Measurements from ENCODE around the gene CALHM1. TPM values are rescaled to one million over a fixed set of nuclear protein-coding genes. Genes with fewer than 3 reads are reported as not detected.

CALHM1 gene
- total RNA-seq (2014; rRNA removed; shearing (Covaris generic)), result not detected in 2 replicates
- total RNA-seq (2022), result 0.13 and 0.18 TPM in 2 replicates
- Bru-seq, nascent RNA, result not detected
- BruChase-seq, experiment 1, labeled RNA remaining after a 6-hour chase, result not detected
- BruChase-seq, experiment 2, labeled RNA remaining after a 2-hour chase, result percentile 17 among the genes with signal in this experiment
- long read RNA-seq, result 0 reads

GRCh38 chr10:103458720-103459119, at the start of gene CALHM1:
TSS of gene CALHM1 (minus strand) at chr10:103458900. CDS start at chr10:103458751, 149 bp downstream.
- TF ChIP-seq EZH2phosphoT487 (IDR thresholded peaks at IDR 0.05; ENCODE audit: borderline replicate concordance, low read depth, low read length) (no peak), CTCF (conservative IDR thresholded peaks at IDR 0.05; ENCODE audit: low read length) (no peak)
- H3K4me1 ChIP-seq (ENCODE audit: insufficient read depth, low read length, poor library complexity, severe bottlenecking), result peaks cover 27% of the 10 kb centered on the region
- H4K20me1 ChIP-seq (ENCODE audit: insufficient read depth, low read length), result no peaks in the 10 kb centered on the region
- H3K4me2 ChIP-seq (ENCODE audit: low read length), result peak within 1 kb of the TSS; percentile 26; the same call in 1 of the 2 replicates
- peak within 1 kb of the TSS; percentile 26; the same call in 1 of the 2 replicates for H2AFZ ChIP-seq (ENCODE audit: low read length)
- H3K36me3 ChIP-seq (ENCODE audit: insufficient read depth, low read length), result no peaks in the 10 kb centered on the region
- no TSS peak for BruUV-seq (replicated peaks)
- H3K4me3 ChIP-seq (ENCODE audit: low read depth, low read length, poor library complexity, severe bottlenecking), result no peak within 1 kb of the TSS
- ChIA-PET CTCF (ENCODE audit: unreplicated experiment) (interaction anchor here (0.6 kb wide), 2 partner anchors 131 to 1880 kb away, joined by 6 to 9 read pairs; no protein-coding TSS in a partner anchor), POLR2A (no interaction called here)
- intact Hi-C loops (cut with micrococcal nuclease; ENCODE audit: unreplicated experiment), result no loop called here
- DNase-seq (ENCODE audit: low spot score), result peak; percentile 70
- H3K9me2 ChIP-seq (ENCODE audit: insufficient read depth, low read length), result no peaks in the 10 kb centered on the region
- no peaks in the 10 kb centered on the region for H3K79me2 ChIP-seq (ENCODE audit: insufficient read depth, low read depth, low read length)
- H3K27ac ChIP-seq (ENCODE audit: low read depth, low read length, poor library complexity, severe bottlenecking), result no peak within 1 kb of the TSS
- H3K9me3 ChIP-seq (ENCODE audit: low read length), result no peaks in the 10 kb centered on the region

GRCh38 chr10:103507235-103508191, 48.8 kb upstream of the CALHM1 start:
- H3K4me3 ChIP-seq (ENCODE audit: low read depth, low read length, poor library complexity, severe bottlenecking), result no peak overlapping the region
- H3K4me1 ChIP-seq (ENCODE audit: insufficient read depth, low read length, poor library complexity, severe bottlenecking), result peaks cover 19% of the 10 kb centered on the region
- ChIA-PET CTCF (ENCODE audit: unreplicated experiment) (interaction anchor here (0.7 kb wide), 1 partner anchor 38 kb away, joined by 5 read pairs; no protein-coding TSS in a partner anchor), POLR2A (no interaction called here)
- H2AFZ ChIP-seq (ENCODE audit: low read length), result no peak overlapping the region
- peak overlapping the region; percentile 4 for H3K27ac ChIP-seq (ENCODE audit: low read depth, low read length, poor library complexity, severe bottlenecking)
- TF ChIP-seq EZH2phosphoT487 (IDR thresholded peaks at IDR 0.05; ENCODE audit: borderline replicate concordance, low read depth, low read length) (no peak), CTCF (conservative IDR thresholded peaks at IDR 0.05; ENCODE audit: low read length) (peak; percentile 57; the same call in 1 of the 2 replicates)
- H4K20me1 ChIP-seq (ENCODE audit: insufficient read depth, low read length), result no peaks in the 10 kb centered on the region
- H3K36me3 ChIP-seq (ENCODE audit: insufficient read depth, low read length), result no peaks in the 10 kb centered on the region
- DNase-seq (ENCODE audit: low spot score), result peak; percentile 85
- H3K79me2 ChIP-seq (ENCODE audit: insufficient read depth, low read depth, low read length), result no peaks in the 10 kb centered on the region
- intact Hi-C loops (cut with micrococcal nuclease; ENCODE audit: unreplicated experiment), result loop anchor here (1.0 to 5.0 kb wide), 2 partner anchors 35 to 85 kb away; no protein-coding TSS in a partner anchor
- no peaks in the 10 kb centered on the region for H3K9me2 ChIP-seq (ENCODE audit: insufficient read depth, low read length)
- peak overlapping the region; percentile 40 for H3K4me2 ChIP-seq (ENCODE audit: low read length)
- no peaks in the 10 kb centered on the region for H3K9me3 ChIP-seq (ENCODE audit: low read length)
- BruUV-seq (replicated peaks), result no TSS peak
